Measurements from ENCODE around the gene LUM.
"Not testable (repeated sequence)": the region's sequence is repeated elsewhere in the genome, so short reads cannot be mapped to it uniquely, and the experiment has no call there.

LUM gene

DNA sequence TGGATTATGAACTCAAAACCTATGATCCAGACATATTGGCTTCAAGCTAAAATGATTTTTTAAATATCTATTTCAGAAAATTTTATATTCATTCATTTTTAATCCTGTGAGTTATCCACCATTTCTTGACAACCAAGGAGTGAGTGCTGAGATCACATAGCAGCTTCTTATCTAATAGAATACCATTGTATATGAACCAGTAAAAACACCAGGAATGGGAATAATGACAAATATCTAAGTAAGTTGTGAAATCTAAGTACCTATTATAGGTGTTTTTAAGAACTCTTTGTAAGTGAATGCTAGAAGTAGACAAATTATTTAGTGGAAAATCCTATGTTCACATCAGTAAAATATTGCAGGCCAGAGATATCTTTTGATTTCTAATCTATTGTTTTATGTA lies 8.2 kb downstream of the LUM start:
- no peak overlapping the region for H3K4me3 Mint-ChIP-seq
- H3K27ac Mint-ChIP-seq, result no peak overlapping the region
- no peaks in the 10 kb centered on the region for H3K9me3 Mint-ChIP-seq
- H3K4me1 Mint-ChIP-seq (ENCODE audit: low read depth), result no peaks in the 10 kb centered on the region
- H3K36me3 Mint-ChIP-seq (ENCODE audit: low read depth), result no peaks in the 10 kb centered on the region
- DNase-seq, result no peak
- H3K27me3 Mint-ChIP-seq, result peaks cover 6% of the 10 kb centered on the region

- no peak for DNase-seq
- no peaks in the 10 kb centered on the region for H3K36me3 Mint-ChIP-seq (ENCODE audit: low read depth)
- H3K9me3 Mint-ChIP-seq, result no peaks in the 10 kb centered on the region
- H3K4me3 Mint-ChIP-seq, result no peak overlapping the region
- no peak overlapping the region for H3K27ac Mint-ChIP-seq
- H3K27me3 Mint-ChIP-seq, result no peaks in the 10 kb centered on the region
- no peaks in the 10 kb centered on the region for H3K4me1 Mint-ChIP-seq (ENCODE audit: low read depth)
Observed at GRCh38 chr12:91100906-91101305, 10.4 kb downstream of the LUM start.

- Mint-ChIP-seq H3K27ac (no peak overlapping the region), H3K36me3 (ENCODE audit: low read depth) (no peaks in the 10 kb centered on the region), H3K9me3 (no peaks in the 10 kb centered on the region), H3K27me3 (peaks cover 2% of the 10 kb centered on the region), H3K4me3 (no peak overlapping the region), H3K4me1 (ENCODE audit: low read depth) (no peaks in the 10 kb centered on the region)
- DNase-seq, result no peak
Observed at GRCh38 chr12:91099836-91100235, 11.5 kb downstream of the LUM start.

- Mint-ChIP-seq H3K36me3 (ENCODE audit: low read depth) (no peaks in the 10 kb centered on the region), H3K27me3 (peaks cover 5% of the 10 kb centered on the region), H3K4me1 (ENCODE audit: low read depth) (no peaks in the 10 kb centered on the region), H3K4me3 (no peak overlapping the region), H3K27ac (no peak overlapping the region), H3K9me3 (no peaks in the 10 kb centered on the region)
- no peak for DNase-seq
Observed at GRCh38 chr12:91099341-91099740, 12.0 kb downstream of the LUM start.

DNA sequence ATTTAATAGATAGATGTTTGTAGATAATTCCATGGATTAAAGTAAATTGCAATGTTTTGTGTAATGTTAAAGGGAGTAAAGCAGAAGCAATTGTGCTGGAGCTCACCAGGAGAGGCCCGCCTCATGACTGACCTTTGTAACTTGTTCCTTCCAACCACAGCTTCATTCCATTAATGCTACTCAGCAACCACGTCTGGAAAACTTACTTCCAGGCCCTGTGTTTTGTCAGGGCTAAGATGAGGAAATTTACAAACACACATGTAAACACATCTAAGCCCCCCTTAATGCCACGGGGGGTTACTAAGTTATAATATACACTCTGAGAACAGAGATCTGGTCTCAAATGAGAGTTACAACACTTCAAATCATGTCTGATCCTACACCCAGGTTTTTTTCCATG lies 12.4 kb downstream of the LUM start:
- no peaks in the 10 kb centered on the region for H3K9me3 Mint-ChIP-seq
- DNase-seq, result no peak
- peaks cover 8% of the 10 kb centered on the region for H3K27me3 Mint-ChIP-seq
- no peaks in the 10 kb centered on the region for H3K36me3 Mint-ChIP-seq (ENCODE audit: low read depth)
- no peak overlapping the region for H3K27ac Mint-ChIP-seq
- H3K4me3 Mint-ChIP-seq, result no peak overlapping the region
- no peaks in the 10 kb centered on the region for H3K4me1 Mint-ChIP-seq (ENCODE audit: low read depth)

- DNase-seq, result no peak
- peaks cover 8% of the 10 kb centered on the region for H3K27me3 Mint-ChIP-seq
- no peaks in the 10 kb centered on the region for H3K36me3 Mint-ChIP-seq (ENCODE audit: low read depth)
- H3K27ac Mint-ChIP-seq, result no peak overlapping the region
- no peaks in the 10 kb centered on the region for H3K4me1 Mint-ChIP-seq (ENCODE audit: low read depth)
- H3K4me3 Mint-ChIP-seq, result no peak overlapping the region
- H3K9me3 Mint-ChIP-seq, result no peaks in the 10 kb centered on the region
Observed at GRCh38 chr12:91098461-91098860, 12.8 kb downstream of the LUM start.

- H3K27ac Mint-ChIP-seq, result no peak overlapping the region
- H3K9me3 Mint-ChIP-seq, result peaks cover 5% of the 10 kb centered on the region
- H3K4me1 Mint-ChIP-seq (ENCODE audit: low read depth), result no peaks in the 10 kb centered on the region
- H3K4me3 Mint-ChIP-seq, result no peak overlapping the region
- DNase-seq, result no peak
- peaks cover 8% of the 10 kb centered on the region for H3K27me3 Mint-ChIP-seq
- H3K36me3 Mint-ChIP-seq (ENCODE audit: low read depth), result no peaks in the 10 kb centered on the region
Observed at GRCh38 chr12:91094957-91095356, 16.3 kb downstream of the LUM start.

DNA sequence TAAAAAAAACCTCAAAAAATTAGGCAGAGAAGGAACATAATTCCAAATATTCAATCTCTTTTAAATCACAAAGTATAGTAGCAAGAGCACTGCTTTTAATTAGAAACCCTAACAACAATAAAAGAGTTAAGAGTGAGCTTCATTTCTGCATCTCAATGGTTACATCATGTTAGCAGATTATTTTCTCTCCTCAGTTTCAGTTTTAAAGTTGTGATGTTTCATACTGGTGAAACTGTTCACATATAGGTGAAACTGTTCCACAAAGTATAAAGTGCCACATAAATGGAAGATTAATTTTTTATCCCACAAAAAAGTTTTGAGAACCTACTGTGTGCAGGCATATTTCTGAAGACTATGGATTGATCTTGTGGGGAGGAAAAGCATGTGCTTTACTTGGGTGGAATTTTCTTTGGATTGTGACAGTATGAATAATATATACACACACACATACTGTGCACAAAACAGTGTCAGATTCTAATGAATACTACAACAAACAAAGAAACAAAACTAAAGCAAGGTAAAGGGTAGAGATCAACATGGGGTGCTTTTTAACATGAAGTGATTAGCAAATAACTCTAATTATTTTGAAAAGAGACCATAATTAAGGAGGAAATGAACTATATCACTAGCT lies 17.1 kb downstream of the LUM start:
- Mint-ChIP-seq H3K4me1 (ENCODE audit: low read depth) (no peaks in the 10 kb centered on the region), H3K4me3 (no peak overlapping the region), H3K9me3 (peaks cover 12% of the 10 kb centered on the region), H3K27me3 (peaks cover 8% of the 10 kb centered on the region), H3K27ac (no peak overlapping the region), H3K36me3 (ENCODE audit: low read depth) (no peaks in the 10 kb centered on the region)
- DNase-seq, result no peak

- Mint-ChIP-seq H3K4me3 (no peak overlapping the region), H3K4me1 (ENCODE audit: low read depth) (no peaks in the 10 kb centered on the region), H3K27ac (no peak overlapping the region), H3K36me3 (ENCODE audit: low read depth) (no peaks in the 10 kb centered on the region), H3K9me3 (peaks cover 16% of the 10 kb centered on the region), H3K27me3 (peaks cover 8% of the 10 kb centered on the region)
- DNase-seq, result no peak
Observed at GRCh38 chr12:91093341-91093740, 18.0 kb downstream of the LUM start.

GRCh38 chr12:91091916-91092715 lies 19.2 kb downstream of the LUM start:
- Mint-ChIP-seq H3K9me3 (peaks cover 16% of the 10 kb centered on the region), H3K27me3 (peaks cover 8% of the 10 kb centered on the region), H3K36me3 (ENCODE audit: low read depth) (no peaks in the 10 kb centered on the region), H3K4me3 (no peak overlapping the region), H3K4me1 (ENCODE audit: low read depth) (no peaks in the 10 kb centered on the region), H3K27ac (no peak overlapping the region)
- no peak for DNase-seq

DNA sequence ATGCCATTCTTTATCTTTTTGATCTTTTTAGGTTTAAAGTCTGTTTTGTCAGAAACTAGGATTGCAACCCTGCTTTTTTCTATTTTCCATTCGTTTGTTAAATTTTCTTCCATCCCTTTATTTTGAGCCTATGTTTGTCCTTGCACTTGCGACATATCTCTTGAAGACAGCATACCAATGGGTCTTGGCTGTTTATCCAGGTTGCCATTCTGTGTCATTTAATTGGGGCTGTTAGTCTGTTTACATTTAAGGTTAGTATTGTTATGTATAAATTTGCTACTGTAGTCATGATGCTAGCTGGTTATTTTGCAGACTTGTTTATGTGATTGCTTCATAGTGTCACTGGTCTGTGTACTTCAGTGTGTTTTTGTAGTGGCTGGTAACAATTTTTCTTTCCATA lies 21.3 kb downstream of the LUM start:
- H3K4me3 Mint-ChIP-seq, H3K27ac Mint-ChIP-seq: not testable (repeated sequence)

GRCh38 chr12:91080041-91080440 lies 31.3 kb downstream of the LUM start:
- H3K36me3 Mint-ChIP-seq (ENCODE audit: low read depth), result no peaks in the 10 kb centered on the region
- H3K9me3 Mint-ChIP-seq, result no peaks in the 10 kb centered on the region
- H3K27ac Mint-ChIP-seq, result no peak overlapping the region
- H3K4me3 Mint-ChIP-seq, result no peak overlapping the region
- H3K4me1 Mint-ChIP-seq (ENCODE audit: low read depth), result no peaks in the 10 kb centered on the region
- no peaks in the 10 kb centered on the region for H3K27me3 Mint-ChIP-seq
- no peak for DNase-seq

More for the DNA sequence above, 21.3 kb downstream of the LUM start:
- not testable (repeated sequence) for DNase-seq; H3K4me1 Mint-ChIP-seq (ENCODE audit: low read depth); H3K36me3 Mint-ChIP-seq (ENCODE audit: low read depth); H3K27me3 Mint-ChIP-seq
- H3K9me3 Mint-ChIP-seq, result peaks cover 16% of the 10 kb centered on the region

DNA sequence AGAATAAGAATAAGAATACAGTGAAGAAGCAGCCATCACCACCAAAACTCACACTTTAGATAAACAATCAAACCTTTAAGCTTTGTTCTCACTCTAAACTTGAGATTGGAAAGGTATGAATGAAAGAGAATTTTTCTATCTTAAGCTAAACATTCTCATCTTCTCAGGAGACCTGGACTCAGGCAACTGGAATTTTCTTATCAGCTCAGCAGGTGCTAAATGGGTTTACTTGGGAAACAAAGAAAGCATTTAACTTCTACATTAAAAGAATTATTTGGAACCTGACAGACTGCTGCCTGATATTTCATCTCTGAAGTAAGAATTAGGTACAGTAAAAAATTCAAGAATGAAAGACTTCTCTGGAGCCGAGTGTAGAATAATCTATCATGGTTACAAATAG lies 32.8 kb downstream of the LUM start:
- Mint-ChIP-seq H3K4me1 (ENCODE audit: low read depth) (no peaks in the 10 kb centered on the region), H3K9me3 (no peaks in the 10 kb centered on the region), H3K36me3 (ENCODE audit: low read depth) (no peaks in the 10 kb centered on the region), H3K27ac (no peak overlapping the region), H3K27me3 (no peaks in the 10 kb centered on the region), H3K4me3 (no peak overlapping the region)
- no peak for DNase-seq

- Mint-ChIP-seq H3K27ac (no peak overlapping the region), H3K9me3 (no peaks in the 10 kb centered on the region), H3K27me3 (no peaks in the 10 kb centered on the region), H3K4me3 (no peak overlapping the region), H3K4me1 (ENCODE audit: low read depth) (no peaks in the 10 kb centered on the region), H3K36me3 (ENCODE audit: low read depth) (no peaks in the 10 kb centered on the region)
- no peak for DNase-seq
Observed at GRCh38 chr12:91077228-91077954, 33.9 kb downstream of the LUM start.

GRCh38 chr12:91074851-91075250 lies 36.4 kb downstream of the LUM start:
- H3K36me3 Mint-ChIP-seq (ENCODE audit: low read depth), result no peaks in the 10 kb centered on the region
- H3K4me3 Mint-ChIP-seq, result no peak overlapping the region
- no peaks in the 10 kb centered on the region for H3K27me3 Mint-ChIP-seq
- no peaks in the 10 kb centered on the region for H3K4me1 Mint-ChIP-seq (ENCODE audit: low read depth)
- DNase-seq, result no peak
- H3K27ac Mint-ChIP-seq, result no peak overlapping the region
- no peaks in the 10 kb centered on the region for H3K9me3 Mint-ChIP-seq

Data from activated T-cell treated with anti-CD3 and anti-CD28 coated beads, Interleukin-2, amount 50 U/mL, for 24 hours (primary cell).